Activated T-helper 1 cell treated with anti-CD3 and anti-CD28 coated beads, Interleukin-12 subunit alpha, Interleukin-12 subunit beta, Interleukin-2, Interleukin-4 antibody, amounts not matched to agents 30 ng/mL and 10 ng/mL and 1 ng/mL, durations not matched to agents 14 hours and 24 hours and 36 hours (primary cell): Measurements from ENCODE around the gene TUBB3. TPM values are rescaled to one million over a fixed set of nuclear protein-coding genes. Genes with fewer than 3 reads are reported as not detected.
"Not testable (repeated sequence)": the region's sequence is repeated elsewhere in the genome, so short reads cannot be mapped to it uniquely, and the experiment has no call there.

ENCODE experiments used
- DNase-seq: peaks from one replicate; pipeline ENCODE4 v3.0.0; 2021; ENCODE audit warnings: low spot score
- H3K27ac Mint-ChIP-seq: one replicate; pipeline ENCODE4 v1.8.0; 2021; ENCODE audit warnings: mild to moderate bottlenecking, mixed read lengths
- H3K27me3 Mint-ChIP-seq: one replicate; pipeline ENCODE4 v1.8.0; 2022; ENCODE audit warnings: mild to moderate bottlenecking, moderate library complexity, mixed read lengths; ENCODE audit not compliant: insufficient read depth
- H3K36me3 Mint-ChIP-seq: one replicate; pipeline ENCODE4 v1.8.0; 2021; ENCODE audit warnings: low read depth, mixed read lengths
- H3K4me1 Mint-ChIP-seq: one replicate; pipeline ENCODE4 v1.8.0; 2021; ENCODE audit warnings: low read depth, mixed read lengths
- H3K4me3 Mint-ChIP-seq: one replicate; pipeline ENCODE4 v1.8.0; 2021; ENCODE audit warnings: mild to moderate bottlenecking, moderate library complexity, mixed read lengths
- H3K9me3 Mint-ChIP-seq: one replicate; pipeline ENCODE4 v1.8.0; 2021; ENCODE audit warnings: mixed read lengths
- intact Hi-C: fragments of 100-400 bp; cut with micrococcal nuclease; formaldehyde crosslinking; loops from one replicate; pipeline ENCODE4 v1.15.1; 2024
- total RNA-seq: library from RNA; stranded (reverse); gene quantifications from 2 replicates; pipeline ENCODE4 v1.2.3, GENCODE V29; 2022

Gene TUBB3
- total RNA-seq, 1 donor from 2014 or later = 2.0 TPM

GRCh38 chr16:89924925-89925307 is 1.8 kb downstream of the TUBB3 start:
- H3K27ac Mint-ChIP-seq = no peak overlapping the region
- no peaks in the 10 kb centered on the region for H3K9me3 Mint-ChIP-seq
- H3K36me3 Mint-ChIP-seq = no peaks in the 10 kb centered on the region
- H3K27me3 Mint-ChIP-seq = peaks cover 28% of the 10 kb centered on the region
- H3K4me3 Mint-ChIP-seq = no peak overlapping the region
- intact Hi-C loops = loop anchor here (5.0 to 10.0 kb wide), 3 partner anchors 100 to 223 kb away; partner anchors contain the start of genes SPATA2L, VPS9D1 and ZNF276
- no peak for DNase-seq
- H3K4me1 Mint-ChIP-seq = peaks cover 7% of the 10 kb centered on the region

GRCh38 chr16:89925596-89926079 is 2.5 kb downstream of the TUBB3 start:
- no peaks in the 10 kb centered on the region for H3K36me3 Mint-ChIP-seq
- peaks cover 21% of the 10 kb centered on the region for H3K27me3 Mint-ChIP-seq
- no peak overlapping the region for H3K27ac Mint-ChIP-seq
- no peaks in the 10 kb centered on the region for H3K9me3 Mint-ChIP-seq
- intact Hi-C loops = loop anchor here (1.0 to 10.0 kb wide), 2 partner anchors 51 to 99 kb away; no protein-coding TSS in a partner anchor
- DNase-seq = no peak
- peak overlapping the region; percentile 63 for H3K4me3 Mint-ChIP-seq
- peaks cover 7% of the 10 kb centered on the region for H3K4me1 Mint-ChIP-seq

DNA sequence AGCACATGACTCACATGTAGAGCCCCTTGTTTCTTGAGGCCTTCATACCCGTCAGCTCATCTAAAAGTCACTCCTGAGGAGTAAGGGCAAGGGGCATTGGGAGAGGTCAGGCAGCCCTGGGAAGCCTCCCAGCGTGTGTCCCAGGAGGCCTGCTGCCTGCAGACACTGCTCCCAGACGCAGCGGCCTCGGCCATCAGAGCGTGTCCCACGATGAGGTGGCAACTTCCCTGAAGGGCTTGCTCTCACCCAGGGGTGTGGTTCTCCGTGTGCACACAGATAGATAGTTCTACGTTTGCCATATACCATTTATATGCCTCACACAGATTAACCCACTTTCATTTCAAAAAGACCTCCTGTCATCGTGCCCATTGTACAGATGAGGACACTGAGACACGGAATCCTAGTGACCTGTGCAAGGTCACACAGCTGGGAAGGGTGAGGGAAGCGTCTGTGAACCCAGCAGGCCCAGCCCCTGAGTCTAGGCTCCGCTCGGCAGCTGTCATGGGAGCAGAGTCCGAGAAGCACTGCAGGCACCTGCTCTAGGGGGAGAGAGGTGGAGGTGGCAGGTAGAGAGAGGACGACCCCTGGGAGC is 8.3 kb downstream of the TUBB3 start:
- Mint-ChIP-seq H3K4me1 (no peaks in the 10 kb centered on the region), H3K27ac (no peak overlapping the region), H3K4me3 (no peak overlapping the region), H3K27me3 (peaks cover 6% of the 10 kb centered on the region), H3K36me3 (no peaks in the 10 kb centered on the region), H3K9me3 (no peaks in the 10 kb centered on the region)
- intact Hi-C loops = no loop called here
- no peak for DNase-seq

DNA sequence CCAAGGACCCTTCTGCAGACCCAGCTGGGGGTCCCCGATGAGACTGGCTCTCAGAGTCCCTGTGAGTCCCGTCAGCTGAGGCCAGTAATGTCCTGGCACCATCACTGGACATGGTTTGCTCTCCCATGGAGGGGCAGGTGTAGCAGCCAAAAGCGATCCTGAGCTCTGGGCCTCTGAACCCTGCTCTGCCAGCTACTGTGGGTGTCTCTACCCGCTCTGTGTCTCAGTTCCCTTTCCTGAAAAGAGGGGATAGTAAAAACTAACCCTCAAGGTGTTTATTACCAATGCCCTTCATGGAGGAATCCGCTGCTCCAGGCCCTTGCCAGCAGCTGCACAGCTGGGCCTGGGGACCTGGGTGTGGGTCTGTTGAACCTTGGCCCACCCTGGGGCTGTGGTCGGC is 8.8 kb downstream of the TUBB3 start:
- no peaks in the 10 kb centered on the region for H3K36me3 Mint-ChIP-seq
- H3K27ac Mint-ChIP-seq = no peak overlapping the region
- no peak overlapping the region for H3K4me3 Mint-ChIP-seq
- no peaks in the 10 kb centered on the region for H3K4me1 Mint-ChIP-seq
- H3K9me3 Mint-ChIP-seq = no peaks in the 10 kb centered on the region
- DNase-seq = no peak
- intact Hi-C loops = no loop called here
- peaks cover 2% of the 10 kb centered on the region for H3K27me3 Mint-ChIP-seq

DNA sequence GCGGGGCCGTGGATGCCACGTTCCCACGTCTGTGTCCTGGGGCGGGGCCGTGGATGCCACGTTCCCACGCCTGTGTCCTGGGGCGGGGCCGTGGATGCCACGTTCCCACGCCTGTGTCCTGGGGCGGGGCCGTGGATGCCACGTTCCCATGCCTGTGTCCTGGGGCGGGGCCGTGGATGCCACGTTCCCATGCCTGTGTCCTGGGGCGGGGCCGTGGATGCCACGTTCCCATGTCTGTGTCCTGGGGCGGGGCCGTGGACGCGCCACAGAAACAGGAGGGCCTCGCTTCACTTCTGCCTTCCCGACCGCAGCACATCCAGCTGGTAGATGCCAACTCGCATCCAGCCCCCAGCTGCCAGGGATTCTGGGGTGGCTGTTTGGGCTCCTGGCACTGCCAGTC is 10.9 kb downstream of the TUBB3 start:
- H3K36me3 Mint-ChIP-seq, intact Hi-C loops, H3K4me3 Mint-ChIP-seq, H3K4me1 Mint-ChIP-seq, DNase-seq, H3K27ac Mint-ChIP-seq, H3K27me3 Mint-ChIP-seq, H3K9me3 Mint-ChIP-seq: not testable (repeated sequence)

DNA sequence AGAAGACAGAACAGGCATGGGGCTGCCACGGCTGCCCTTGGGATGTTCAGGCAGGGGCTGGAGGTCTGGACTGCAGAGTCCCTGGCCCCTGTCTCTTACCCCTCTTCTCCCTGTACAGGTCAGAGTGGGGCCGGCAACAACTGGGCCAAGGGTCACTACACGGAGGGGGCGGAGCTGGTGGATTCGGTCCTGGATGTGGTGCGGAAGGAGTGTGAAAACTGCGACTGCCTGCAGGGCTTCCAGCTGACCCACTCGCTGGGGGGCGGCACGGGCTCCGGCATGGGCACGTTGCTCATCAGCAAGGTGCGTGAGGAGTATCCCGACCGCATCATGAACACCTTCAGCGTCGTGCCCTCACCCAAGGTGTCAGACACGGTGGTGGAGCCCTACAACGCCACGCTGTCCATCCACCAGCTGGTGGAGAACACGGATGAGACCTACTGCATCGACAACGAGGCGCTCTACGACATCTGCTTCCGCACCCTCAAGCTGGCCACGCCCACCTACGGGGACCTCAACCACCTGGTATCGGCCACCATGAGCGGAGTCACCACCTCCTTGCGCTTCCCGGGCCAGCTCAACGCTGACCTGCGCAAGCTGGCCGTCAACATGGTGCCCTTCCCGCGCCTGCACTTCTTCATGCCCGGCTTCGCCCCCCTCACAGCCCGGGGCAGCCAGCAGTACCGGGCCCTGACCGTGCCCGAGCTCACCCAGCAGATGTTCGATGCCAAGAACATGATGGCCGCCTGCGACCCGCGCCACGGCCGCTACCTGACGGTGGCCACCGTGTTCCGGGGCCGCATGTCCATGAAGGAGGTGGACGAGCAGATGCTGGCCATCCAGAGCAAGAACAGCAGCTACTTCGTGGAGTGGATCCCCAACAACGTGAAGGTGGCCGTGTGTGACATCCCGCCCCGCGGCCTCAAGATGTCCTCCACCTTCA is 11.7 kb downstream of the TUBB3 start:
- no peaks in the 10 kb centered on the region for H3K9me3 Mint-ChIP-seq
- intact Hi-C loops = no loop called here
- DNase-seq = no peak
- no peaks in the 10 kb centered on the region for H3K4me1 Mint-ChIP-seq
- peaks cover 4% of the 10 kb centered on the region for H3K27me3 Mint-ChIP-seq
- no peak overlapping the region for H3K4me3 Mint-ChIP-seq
- no peak overlapping the region for H3K27ac Mint-ChIP-seq
- H3K36me3 Mint-ChIP-seq = no peaks in the 10 kb centered on the region

DNA sequence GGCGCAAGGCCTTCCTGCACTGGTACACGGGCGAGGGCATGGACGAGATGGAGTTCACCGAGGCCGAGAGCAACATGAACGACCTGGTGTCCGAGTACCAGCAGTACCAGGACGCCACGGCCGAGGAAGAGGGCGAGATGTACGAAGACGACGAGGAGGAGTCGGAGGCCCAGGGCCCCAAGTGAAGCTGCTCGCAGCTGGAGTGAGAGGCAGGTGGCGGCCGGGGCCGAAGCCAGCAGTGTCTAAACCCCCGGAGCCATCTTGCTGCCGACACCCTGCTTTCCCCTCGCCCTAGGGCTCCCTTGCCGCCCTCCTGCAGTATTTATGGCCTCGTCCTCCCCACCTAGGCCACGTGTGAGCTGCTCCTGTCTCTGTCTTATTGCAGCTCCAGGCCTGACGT is 12.5 kb downstream of the TUBB3 start:
- H3K27me3 Mint-ChIP-seq, H3K36me3 Mint-ChIP-seq, H3K9me3 Mint-ChIP-seq, H3K4me3 Mint-ChIP-seq, H3K4me1 Mint-ChIP-seq, DNase-seq, intact Hi-C loops, H3K27ac Mint-ChIP-seq: not testable (repeated sequence)

GRCh38 chr16:89936034-89936433 is 12.9 kb downstream of the TUBB3 start:
- Mint-ChIP-seq H3K4me1 (no peaks in the 10 kb centered on the region), H3K4me3 (no peak overlapping the region), H3K9me3 (no peaks in the 10 kb centered on the region), H3K36me3 (no peaks in the 10 kb centered on the region), H3K27ac (no peak overlapping the region), H3K27me3 (peaks cover 6% of the 10 kb centered on the region)
- intact Hi-C loops = no loop called here
- no peak for DNase-seq

DNA sequence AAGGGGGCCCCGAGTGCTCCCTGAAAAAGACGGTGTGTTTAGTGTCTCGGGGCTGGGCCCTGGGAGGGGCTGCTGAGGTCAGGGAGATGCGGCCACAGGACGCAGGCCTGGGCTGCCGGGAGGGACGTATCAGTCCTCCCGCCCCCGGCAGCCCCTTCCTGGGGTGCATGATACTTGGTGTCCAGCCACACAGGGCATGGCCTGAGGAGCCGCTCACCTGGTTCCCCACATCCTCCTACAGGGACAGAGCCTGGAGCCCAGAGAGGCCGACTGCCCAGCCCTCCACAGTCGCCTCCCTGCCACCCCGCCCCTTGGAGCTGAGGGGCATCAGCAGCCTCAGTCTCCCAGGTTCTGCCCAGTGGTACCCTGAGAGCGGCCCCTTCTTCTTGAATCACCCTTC is 13.4 kb downstream of the TUBB3 start:
- no peaks in the 10 kb centered on the region for H3K4me1 Mint-ChIP-seq
- intact Hi-C loops = no loop called here
- H3K4me3 Mint-ChIP-seq = no peak overlapping the region
- no peaks in the 10 kb centered on the region for H3K9me3 Mint-ChIP-seq
- H3K27ac Mint-ChIP-seq = no peak overlapping the region
- no peaks in the 10 kb centered on the region for H3K36me3 Mint-ChIP-seq
- DNase-seq = no peak
- peaks cover 5% of the 10 kb centered on the region for H3K27me3 Mint-ChIP-seq

DNA sequence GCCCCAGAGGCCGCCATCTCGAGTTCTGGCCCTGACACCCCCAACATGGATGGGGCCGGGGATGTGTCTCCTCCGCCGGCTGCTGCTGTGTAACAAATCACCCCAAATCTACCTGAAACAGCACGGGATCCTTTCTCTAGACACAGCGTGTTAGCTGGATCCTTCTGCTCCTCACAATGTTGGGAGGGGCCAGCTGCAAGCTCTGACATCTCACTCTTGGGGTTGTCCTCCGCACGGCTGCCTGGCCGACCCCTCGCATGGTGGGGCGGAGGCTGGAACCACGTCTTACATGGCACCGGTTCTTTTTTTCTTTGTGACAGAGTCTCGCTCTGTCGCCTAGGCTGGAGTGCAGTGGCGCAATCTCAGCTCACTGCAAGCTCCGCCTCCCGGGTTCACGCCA is 13.8 kb downstream of the TUBB3 start:
- H3K4me3 Mint-ChIP-seq = no peak overlapping the region
- no peak for DNase-seq
- H3K27me3 Mint-ChIP-seq = peaks cover 5% of the 10 kb centered on the region
- intact Hi-C loops = no loop called here
- no peak overlapping the region for H3K27ac Mint-ChIP-seq
- no peaks in the 10 kb centered on the region for H3K36me3 Mint-ChIP-seq
- no peaks in the 10 kb centered on the region for H3K4me1 Mint-ChIP-seq
- no peaks in the 10 kb centered on the region for H3K9me3 Mint-ChIP-seq

- no peak overlapping the region for H3K4me3 Mint-ChIP-seq
- peaks cover 8% of the 10 kb centered on the region for H3K27me3 Mint-ChIP-seq
- no peaks in the 10 kb centered on the region for H3K4me1 Mint-ChIP-seq
- H3K9me3 Mint-ChIP-seq = no peaks in the 10 kb centered on the region
- no peaks in the 10 kb centered on the region for H3K36me3 Mint-ChIP-seq
- no peak for DNase-seq
- intact Hi-C loops = no loop called here
- H3K27ac Mint-ChIP-seq = no peak overlapping the region
Observed at GRCh38 chr16:89938175-89938885, 15.2 kb downstream of the TUBB3 start.

- H3K27ac Mint-ChIP-seq = no peak overlapping the region
- no peak for DNase-seq
- no peaks in the 10 kb centered on the region for H3K36me3 Mint-ChIP-seq
- intact Hi-C loops = no loop called here
- H3K27me3 Mint-ChIP-seq = peaks cover 45% of the 10 kb centered on the region
- no peaks in the 10 kb centered on the region for H3K4me1 Mint-ChIP-seq
- H3K9me3 Mint-ChIP-seq = no peaks in the 10 kb centered on the region
- H3K4me3 Mint-ChIP-seq = no peak overlapping the region
Observed at GRCh38 chr16:89944773-89945172, 21.6 kb downstream of the TUBB3 start.

GRCh38 chr16:89945654-89946053 is 22.5 kb downstream of the TUBB3 start:
- no peak for DNase-seq
- Mint-ChIP-seq H3K9me3 (no peaks in the 10 kb centered on the region), H3K4me1 (no peaks in the 10 kb centered on the region), H3K4me3 (no peak overlapping the region), H3K36me3 (no peaks in the 10 kb centered on the region), H3K27me3 (peaks cover 46% of the 10 kb centered on the region), H3K27ac (no peak overlapping the region)
- intact Hi-C loops = no loop called here
